GM13977 (cell line): Measurements from ENCODE around the gene ANKRD55.
"Not testable (repeated sequence)": the region's sequence is repeated elsewhere in the genome, so short reads cannot be mapped to it uniquely, and the experiment has no call there.

Experiments used
- DNase-seq: peaks from one replicate; pipeline ENCODE4 v3.0.0; 2012; ENCODE audit warnings: low spot score
- CTCF ChIP-seq: IDR thresholded peaks from 2 replicates; pipeline ENCODE4 v1.5.1; 2012; ENCODE audit warnings: mild to moderate bottlenecking, control low read depth; ENCODE audit not compliant: insufficient read depth; ENCODE audit errors: extremely low read depth, missing control alignments
- in situ Hi-C: fragments of 300-500 bp; cut with MboI; formaldehyde crosslinking; loops from one replicate; pipeline ENCODE4 v1.12.0; 2022; ENCODE audit warnings: low sequenced_read_pairs, low pct_unique_long_range_greater_than_20kb, mixed read lengths, inconsistent platforms; ENCODE audit not compliant: unreplicated experiment

ANKRD55 gene

GRCh38 chr5:56158331-56158960 lies 74.7 kb downstream of the ANKRD55 start:
- DNase-seq, result no peak
- TF ChIP-seq CTCF, result no peak
- in situ Hi-C loops, result no loop called here

GRCh38 chr5:56157191-56157621 lies 75.9 kb downstream of the ANKRD55 start:
- DNase-seq, in situ Hi-C loops: not testable (repeated sequence)

DNA sequence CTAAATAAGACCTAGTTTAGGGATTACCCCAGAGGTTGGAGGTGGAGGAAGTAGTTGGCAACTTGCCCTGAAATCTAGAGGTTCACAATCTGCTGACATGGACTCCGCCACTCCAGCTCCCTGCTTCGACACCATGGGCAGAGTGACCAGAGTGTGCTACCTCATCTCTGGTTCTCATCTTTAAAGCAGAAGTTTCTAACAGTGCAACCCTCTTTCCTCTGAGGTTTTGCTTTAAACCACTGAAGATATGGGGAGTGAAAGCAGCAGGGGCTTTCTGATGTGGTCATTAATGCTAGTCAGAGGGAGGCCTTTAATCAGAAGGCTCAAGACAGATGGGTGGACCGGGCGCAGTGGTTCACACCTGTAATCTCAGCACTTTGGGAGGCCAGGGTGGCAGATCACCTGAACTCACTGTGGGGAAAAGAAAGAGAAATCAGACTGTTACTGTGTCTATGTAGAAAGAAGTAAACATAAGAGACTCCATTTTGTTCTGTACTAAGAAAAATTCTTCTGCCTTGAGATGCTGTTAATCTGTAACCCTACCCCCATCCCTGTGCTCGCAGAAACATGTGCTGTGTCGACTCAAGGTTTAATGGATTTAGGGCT lies 76.4 kb downstream of the ANKRD55 start:
- DNase-seq, in situ Hi-C loops: not testable (repeated sequence)

- in situ Hi-C loops, result no loop called here
- DNase-seq, result no peak
- TF ChIP-seq CTCF, result no peak
These were observed 77.0 kb downstream of the ANKRD55 start for GRCh38 chr5:56155992-56156584.

- DNase-seq, result no peak
- in situ Hi-C loops, result no loop called here
- TF ChIP-seq CTCF, result no peak
These were observed 78.2 kb downstream of the ANKRD55 start for GRCh38 chr5:56154732-56155484.

DNA sequence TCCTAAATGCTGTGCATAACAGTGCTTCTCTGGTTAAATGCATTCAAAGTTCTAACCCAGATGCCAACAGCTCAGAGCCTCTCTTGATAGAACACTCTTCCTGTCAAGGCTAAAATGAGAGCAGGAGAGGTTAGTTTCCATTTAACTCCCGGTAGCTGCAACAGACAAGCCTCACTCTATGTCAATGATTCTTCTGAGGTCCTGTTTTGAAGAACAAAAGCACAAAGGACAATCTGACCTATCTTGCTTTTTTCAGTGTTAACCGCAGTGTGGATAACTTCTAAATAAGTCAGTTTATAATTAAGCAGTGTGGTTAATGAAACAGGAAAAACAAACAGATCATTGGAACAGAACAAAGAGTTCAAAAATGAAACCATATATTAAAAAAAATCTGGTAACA lies 80.7 kb downstream of the ANKRD55 start:
- in situ Hi-C loops, result no loop called here
- TF ChIP-seq CTCF, result no peak
- DNase-seq, result no peak

GRCh38 chr5:56150756-56151155 lies 82.4 kb downstream of the ANKRD55 start:
- DNase-seq, in situ Hi-C loops: not testable (repeated sequence)

GRCh38 chr5:56148453-56148971 lies 84.6 kb downstream of the ANKRD55 start:
- TF ChIP-seq CTCF, result no peak
- in situ Hi-C loops, result no loop called here
- DNase-seq, result peak; percentile 65
